ENCODE data around the gene KRTAP10-8.
A peak's percentile ranks its signal among the peaks of the same experiment; 100 is the strongest.
"Not testable (repeated sequence)": the region's sequence is repeated elsewhere in the genome, so short reads cannot be mapped to it uniquely, and the experiment has no call there.

The KRTAP10-8 gene

GRCh38 chr21:44579056-44579832 is 32.6 kb upstream of the KRTAP10-8 start:
- no peak for DNase-seq

- DNase-seq, result no peak
Observed at GRCh38 chr21:44579833-44580144, 32.1 kb upstream of the KRTAP10-8 start.

DNA sequence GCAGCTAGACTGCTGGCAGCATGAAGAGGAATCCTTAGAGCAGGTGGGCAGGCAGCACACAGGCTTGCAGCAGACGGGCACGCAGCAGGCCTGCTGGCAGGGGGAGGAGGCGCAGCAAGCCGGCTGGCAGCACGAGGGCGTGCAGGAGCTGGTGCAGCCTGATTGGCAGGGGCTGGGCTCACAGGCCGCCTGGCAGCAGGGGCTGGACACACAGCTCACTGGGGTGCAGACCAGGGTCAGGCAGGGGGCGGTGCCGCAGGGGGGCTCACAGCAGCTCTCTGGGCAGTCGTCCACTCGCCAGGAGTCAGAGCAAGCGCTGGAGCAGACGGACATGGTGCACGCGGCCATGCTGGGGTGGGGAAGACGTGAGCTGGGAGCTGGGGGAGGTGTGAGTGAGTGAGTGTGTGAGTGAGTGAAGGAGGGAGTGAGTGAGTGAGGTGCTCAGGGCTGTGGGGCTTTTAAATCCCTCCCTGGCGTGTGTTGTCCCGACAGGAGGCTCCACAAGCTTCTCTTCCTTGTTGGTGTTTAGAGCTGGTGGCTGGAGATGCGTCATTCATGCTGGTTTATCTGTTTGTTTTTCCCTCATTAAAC is 31.6 kb upstream of the KRTAP10-8 start, which contains the start of gene KRTAP10-5:
Gene KRTAP10-5, minus strand, starts transcription at position 374 of the 591 bp plus-strand sequence. Its CDS starts 26 bp downstream, at position 348.
- DNase-seq, result not testable (repeated sequence)

DNA sequence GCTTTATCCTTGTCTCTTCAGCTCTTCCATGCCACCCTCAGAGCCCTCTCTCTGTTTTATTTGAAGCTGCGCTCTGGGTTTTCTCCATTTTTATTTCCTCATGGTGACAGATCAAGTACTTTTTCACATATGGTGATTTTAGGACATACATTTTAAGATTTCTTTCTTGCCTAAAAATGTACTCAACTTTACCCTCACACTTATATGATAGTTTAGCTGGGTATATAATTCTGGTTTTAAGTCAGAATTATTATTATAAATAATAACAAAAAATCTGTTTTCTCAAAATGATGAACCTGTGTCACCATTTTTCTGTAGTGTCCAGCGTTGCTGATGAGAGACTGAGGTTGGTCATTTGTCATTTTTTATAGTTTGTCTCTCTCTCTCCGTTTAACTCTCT is 30.7 kb upstream of the KRTAP10-8 start:
- DNase-seq, result no peak

DNA sequence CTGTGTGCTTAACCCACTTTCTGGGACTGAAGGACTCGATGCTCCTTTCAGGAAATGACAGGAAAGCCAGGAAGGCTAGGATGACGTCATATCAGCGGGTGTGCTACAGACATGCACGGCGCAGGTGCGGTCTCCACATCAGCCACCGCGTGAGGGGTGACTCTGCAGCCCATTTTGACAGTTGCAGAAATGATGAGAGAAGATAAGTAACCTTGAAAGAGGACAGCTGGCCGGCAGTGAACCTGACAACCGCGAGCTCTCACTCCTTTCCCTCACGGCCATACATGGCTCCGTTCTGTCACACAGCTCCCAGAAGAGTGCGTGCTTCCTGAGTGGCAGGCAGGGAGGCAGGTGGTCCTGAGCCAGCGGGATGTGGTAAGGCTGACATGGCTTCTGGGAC is 29.8 kb upstream of the KRTAP10-8 start:
- peak; percentile 11 for DNase-seq

DNA sequence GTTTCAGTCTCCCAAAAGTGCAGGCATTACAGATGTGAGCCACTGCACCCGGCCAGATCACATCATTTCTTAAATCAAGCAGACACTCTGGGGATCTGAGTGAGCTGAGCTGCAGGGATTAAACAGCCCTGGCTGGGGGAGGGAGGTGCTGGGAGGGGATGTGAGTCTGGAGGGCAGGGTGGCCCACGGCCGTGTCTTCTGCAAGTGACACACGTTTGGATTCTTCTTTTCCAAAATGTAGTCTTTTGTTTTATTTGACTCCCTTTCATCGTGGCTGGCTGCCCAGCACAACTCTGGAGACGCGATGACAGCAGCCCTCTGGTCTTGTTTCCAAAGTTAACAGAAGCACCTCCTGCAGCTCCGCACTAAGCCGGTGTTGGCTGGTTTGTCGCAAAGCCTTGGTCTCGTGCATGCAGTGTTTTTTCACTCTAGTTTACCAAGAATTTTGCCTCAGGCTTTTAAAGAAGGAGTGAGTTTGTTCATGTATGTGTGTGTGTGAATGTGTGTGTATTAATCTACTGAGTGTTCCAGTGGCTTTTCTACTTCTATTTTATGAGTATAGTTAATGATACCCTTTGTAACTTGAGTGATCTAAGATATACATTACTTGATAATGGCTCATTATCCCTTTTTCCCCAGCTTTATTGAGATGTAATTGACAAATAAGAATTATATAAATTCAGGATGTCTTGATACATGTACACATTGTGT is 28.6 kb upstream of the KRTAP10-8 start:
- no peak for DNase-seq

DNA sequence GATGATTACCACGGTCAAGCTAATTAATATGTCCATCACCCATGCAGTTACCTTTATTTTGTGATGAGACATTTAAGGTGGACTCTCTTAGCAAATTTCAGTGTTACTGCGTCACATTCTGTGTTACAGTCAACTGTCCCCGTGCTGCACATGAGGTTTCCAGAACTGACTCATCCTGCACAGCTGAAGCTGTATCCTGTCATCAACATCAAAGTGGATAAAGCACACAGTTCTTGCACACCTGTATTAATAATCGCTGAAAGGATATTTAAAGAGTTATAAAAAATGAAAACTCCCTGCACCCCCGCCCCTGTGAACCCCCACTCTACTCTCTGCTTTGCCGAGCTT is 28.1 kb upstream of the KRTAP10-8 start:
- no peak for DNase-seq

DNA sequence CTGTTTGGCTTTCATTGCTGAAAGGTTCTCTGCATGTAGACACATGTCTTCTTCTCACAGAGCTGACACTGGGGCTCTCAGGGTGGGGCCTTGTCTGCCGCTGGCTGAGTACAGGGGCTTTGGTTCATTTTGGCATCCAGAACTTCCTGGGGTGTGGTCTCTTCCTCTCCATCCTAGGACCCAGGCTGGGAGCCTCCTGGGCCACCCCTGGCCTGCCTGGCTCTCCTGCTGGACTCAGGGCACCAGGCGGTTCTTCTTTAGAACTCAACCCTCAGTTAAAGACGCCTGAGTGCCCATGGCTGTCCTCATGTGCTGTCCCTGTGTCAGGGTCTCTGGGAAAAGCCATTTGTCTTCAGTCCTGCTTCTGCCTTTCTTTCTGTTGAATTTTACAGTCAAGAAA is 26.0 kb upstream of the KRTAP10-8 start:
- no peak for DNase-seq

DNA sequence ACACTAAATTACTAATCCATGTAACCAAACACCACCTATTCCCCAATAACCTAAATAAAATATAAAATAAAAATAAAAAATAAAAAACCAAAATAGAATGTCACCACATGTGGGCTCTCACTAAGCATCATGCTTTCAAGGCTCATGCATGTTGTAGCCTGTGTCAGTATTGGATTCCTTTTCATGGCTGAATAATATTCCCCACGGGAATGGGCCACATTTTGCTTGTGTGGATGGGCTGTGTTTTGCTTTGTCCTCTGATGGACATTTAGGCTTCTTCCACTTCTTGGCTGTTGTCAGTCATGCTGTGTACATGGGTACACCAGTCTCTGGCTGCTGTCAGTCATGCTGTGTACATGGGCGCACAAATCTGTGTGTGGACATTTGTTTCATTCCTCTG is 22.8 kb upstream of the KRTAP10-8 start:
- DNase-seq, result no peak

- no peak for DNase-seq
Observed at GRCh38 chr21:44589586-44590305, 22.1 kb upstream of the KRTAP10-8 start.

- no peak for DNase-seq
Observed at GRCh38 chr21:44590311-44590721, 21.6 kb upstream of the KRTAP10-8 start.

GRCh38 chr21:44590897-44591800 is 20.7 kb upstream of the KRTAP10-8 start:
- DNase-seq, result not testable (repeated sequence)

GRCh38 chr21:44591801-44592130 is 20.1 kb upstream of the KRTAP10-8 start:
- DNase-seq, result not testable (repeated sequence)

GRCh38 chr21:44592446-44593311 is 19.2 kb upstream of the KRTAP10-8 start, which contains the start of gene KRTAP10-6:
Gene KRTAP10-6, minus strand, starts transcription at chr21:44592505. Its CDS starts 21 bp downstream, at chr21:44592484.
- no peak for DNase-seq

DNA sequence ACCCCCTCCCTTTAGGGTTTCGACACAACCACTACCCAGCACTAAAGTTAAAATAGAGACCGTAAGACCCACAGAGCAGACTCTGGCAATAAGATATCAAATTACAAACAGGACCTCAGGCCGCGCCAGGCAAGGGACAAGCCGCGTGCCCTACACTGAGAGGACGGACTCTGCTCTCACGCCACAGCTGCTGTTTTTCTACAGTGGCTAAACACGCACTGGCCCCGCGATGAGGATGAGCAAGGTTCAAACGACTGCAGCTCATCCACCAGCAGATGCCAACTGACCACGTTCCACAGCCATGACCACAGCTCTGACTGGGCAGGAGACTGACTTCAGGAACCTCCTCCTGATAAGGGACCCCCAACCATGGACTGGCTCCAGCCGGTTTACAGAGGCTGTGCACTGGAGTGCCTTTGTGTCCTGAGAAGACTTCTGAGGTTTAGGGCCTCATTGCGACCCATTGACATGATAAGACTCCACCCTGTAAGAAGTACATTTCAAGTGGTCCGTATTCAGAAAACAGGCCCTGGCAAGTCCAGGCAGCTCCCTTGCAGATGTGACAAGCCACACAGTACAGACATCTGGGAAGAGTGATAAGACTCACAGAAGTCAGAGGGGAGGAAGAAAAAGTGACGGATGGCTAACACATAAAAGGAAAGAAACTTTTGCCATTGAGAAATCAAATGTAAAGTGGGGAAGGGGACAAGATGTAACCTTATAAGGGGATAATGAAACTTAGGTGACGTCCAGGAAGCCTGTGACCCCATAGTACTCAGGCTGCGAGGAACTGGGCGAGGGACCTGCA is 18.1 kb upstream of the KRTAP10-8 start:
- DNase-seq, result peak; percentile 20

DNA sequence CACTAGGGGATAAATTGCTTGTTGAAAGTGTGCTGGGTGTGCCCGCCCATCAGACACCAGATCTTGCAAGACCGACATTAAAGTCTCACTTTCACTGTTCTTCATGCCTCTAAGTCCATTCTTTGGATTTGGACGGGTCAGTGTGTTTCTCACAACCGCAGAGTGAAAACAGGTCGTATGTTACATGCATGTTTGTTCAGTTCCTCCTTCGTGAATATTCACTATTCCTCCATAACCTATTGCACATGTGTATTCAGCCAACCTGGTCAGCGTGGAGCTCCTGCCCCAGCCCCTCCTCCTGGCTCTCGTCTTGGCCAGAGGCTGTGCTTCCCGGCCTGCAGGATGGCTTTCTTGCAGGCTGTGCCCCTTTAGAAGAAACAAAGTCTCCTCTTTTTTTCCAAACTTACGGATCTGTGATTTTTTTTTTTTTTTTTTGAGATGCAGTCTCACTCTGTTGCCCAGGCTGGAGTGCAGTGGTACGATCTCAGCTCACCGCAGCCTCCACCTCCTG is 17.4 kb upstream of the KRTAP10-8 start:
- no peak for DNase-seq

DNA sequence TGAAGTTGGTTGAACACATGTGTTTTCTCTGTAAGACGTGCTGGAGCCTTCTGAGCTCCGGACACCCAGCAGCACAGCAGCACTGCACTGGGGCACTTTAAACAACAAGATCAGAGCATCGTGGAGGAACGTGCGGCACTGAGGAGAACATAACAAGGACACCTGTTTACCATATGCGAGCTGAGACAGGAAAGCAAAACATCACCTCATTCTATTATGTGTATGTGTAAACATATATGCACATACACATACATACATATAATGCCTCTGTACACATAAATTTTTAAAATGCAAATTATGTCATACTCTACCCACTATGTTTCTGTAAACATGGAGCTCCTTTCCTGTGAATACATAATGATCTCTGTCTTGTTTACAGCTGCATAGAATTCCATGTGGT is 16.4 kb upstream of the KRTAP10-8 start:
- no peak for DNase-seq

GRCh38 chr21:44596068-44596725 is 15.7 kb upstream of the KRTAP10-8 start:
- DNase-seq, result no peak

DNA sequence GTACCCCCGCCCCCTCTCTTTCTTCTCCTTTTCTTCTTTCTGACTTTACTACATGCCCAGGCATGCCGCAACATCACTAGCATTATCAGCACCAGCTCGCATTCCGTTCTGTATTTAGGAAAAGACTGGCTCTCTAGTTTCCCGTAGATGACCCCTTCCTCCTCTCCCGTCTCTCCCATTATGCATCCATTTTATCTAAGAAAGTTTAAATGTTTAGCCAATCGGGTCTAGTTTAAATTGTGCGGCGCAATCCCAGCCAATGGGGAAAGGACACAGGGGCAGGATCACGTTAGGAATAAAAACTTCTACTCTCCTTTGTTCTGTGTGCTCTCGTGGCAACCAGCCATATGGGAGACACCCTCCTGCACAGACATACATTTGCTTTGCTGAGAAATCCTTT is 13.8 kb upstream of the KRTAP10-8 start:
- DNase-seq, result no peak

All from NCI-H510A treated with DMSO at 0.1 percent for 48 hours (cell line).